Stimulated activated CD8-positive, alpha-beta memory T cell treated with anti-CD3 and anti-CD28 coated beads, Interleukin-2, amount 100 ng/mL, for 48 hours (primary cell): Measurements from ENCODE around the gene SF3A2.

ENCODE experiments used
- DNase-seq, 2 donors: peaks; one replicate each; pipeline ENCODE4 v3.0.0-alpha.2; 2020; ENCODE audit warnings: low read depth in 2 of 2

The SF3A2 gene

GRCh38 chr19:2207991-2208860, 28.4 kb upstream of the SF3A2 start:
- DNase-seq = peak; percentile 23 to 45

GRCh38 chr19:2208975-2209374, 27.6 kb upstream of the SF3A2 start:
- DNase-seq = no peak

GRCh38 chr19:2209408-2209807, 27.2 kb upstream of the SF3A2 start:
- no peak for DNase-seq

GRCh38 chr19:2210206-2210605, 26.4 kb upstream of the SF3A2 start:
- DNase-seq = no peak

- no peak for DNase-seq
Measured at GRCh38 chr19:2210987-2211740, 25.5 kb upstream of the SF3A2 start.

GRCh38 chr19:2212861-2213711, 23.5 kb upstream of the SF3A2 start:
- DNase-seq = no peak

GRCh38 chr19:2213799-2214198, 22.8 kb upstream of the SF3A2 start:
- DNase-seq = no peak

- DNase-seq = no peak
Measured at GRCh38 chr19:2214251-2214650, 22.4 kb upstream of the SF3A2 start.

- no peak for DNase-seq
Measured at GRCh38 chr19:2215281-2215751, 21.3 kb upstream of the SF3A2 start.

GRCh38 chr19:2216361-2217225, 20.0 kb upstream of the SF3A2 start:
- no peak for DNase-seq

GRCh38 chr19:2217591-2217990, 19.0 kb upstream of the SF3A2 start:
- no peak for DNase-seq

- DNase-seq = no peak
Measured at GRCh38 chr19:2219726-2220125, 16.9 kb upstream of the SF3A2 start.

- no peak for DNase-seq
Measured at GRCh38 chr19:2221250-2221831, 15.3 kb upstream of the SF3A2 start.

GRCh38 chr19:2221918-2222317, 14.7 kb upstream of the SF3A2 start:
- DNase-seq = no peak

- no peak for DNase-seq
Measured at GRCh38 chr19:2223391-2223790, 13.2 kb upstream of the SF3A2 start.

GRCh38 chr19:2223959-2224358, 12.7 kb upstream of the SF3A2 start:
- no peak for DNase-seq

GRCh38 chr19:2224754-2225349, 11.8 kb upstream of the SF3A2 start:
- DNase-seq = no peak

GRCh38 chr19:2225415-2226050, 11.1 kb upstream of the SF3A2 start:
- no peak for DNase-seq

GRCh38 chr19:2226051-2226839, 10.4 kb upstream of the SF3A2 start:
- no peak for DNase-seq
